Superior temporal gyrus (tissue), 1 donor: ENCODE data around the gene LRRTM3.
A peak's percentile ranks its signal among the peaks of the same experiment; 100 is the strongest.

ENCODE experiments used
- DNase-seq: peaks from one replicate; pipeline ENCODE4 v3.0.0-alpha.2; 2016; ENCODE audit errors: extremely low spot score

The LRRTM3 gene

DNA sequence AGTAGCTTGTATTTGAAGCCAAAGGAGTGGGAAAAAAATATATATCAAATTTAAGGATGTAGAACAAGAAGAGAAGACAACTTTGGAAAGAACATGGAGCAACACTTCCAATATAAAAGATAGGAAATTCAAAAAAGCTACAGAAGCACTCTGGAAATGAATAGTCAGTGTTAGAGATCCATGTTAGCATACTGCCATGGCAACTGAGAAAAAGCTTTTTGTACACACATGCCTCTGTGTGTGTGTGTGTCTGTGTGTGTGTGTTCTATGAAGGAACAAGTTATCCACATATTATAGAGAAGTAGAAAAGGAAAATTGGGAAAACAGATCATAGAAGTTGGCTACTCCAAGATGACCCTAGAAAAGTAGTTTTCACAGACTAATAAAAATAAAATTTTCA is 96.3 kb downstream of the LRRTM3 start:
- DNase-seq = no peak

GRCh38 chr10:67033878-67034277 is 108.0 kb downstream of the LRRTM3 start:
- DNase-seq = no peak

DNA sequence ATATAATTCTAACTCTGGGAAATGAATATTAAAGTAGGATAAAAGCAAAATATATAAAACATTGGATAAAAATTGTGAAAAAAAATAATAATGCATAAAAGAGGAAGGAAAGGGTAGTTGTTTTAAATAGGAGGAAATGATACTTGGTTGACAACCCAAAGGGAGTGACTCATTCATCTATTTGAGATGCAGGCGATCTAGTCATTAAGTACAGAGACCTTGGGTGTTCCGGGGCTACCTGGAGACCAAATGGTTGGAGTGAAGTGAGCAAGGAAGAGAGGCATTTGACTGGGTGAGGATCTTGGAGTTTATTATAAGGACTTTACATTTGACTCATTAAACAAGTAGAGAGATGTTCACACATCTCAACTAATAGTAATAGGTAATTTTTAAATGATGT is 111.0 kb downstream of the LRRTM3 start:
- DNase-seq = no peak

DNA sequence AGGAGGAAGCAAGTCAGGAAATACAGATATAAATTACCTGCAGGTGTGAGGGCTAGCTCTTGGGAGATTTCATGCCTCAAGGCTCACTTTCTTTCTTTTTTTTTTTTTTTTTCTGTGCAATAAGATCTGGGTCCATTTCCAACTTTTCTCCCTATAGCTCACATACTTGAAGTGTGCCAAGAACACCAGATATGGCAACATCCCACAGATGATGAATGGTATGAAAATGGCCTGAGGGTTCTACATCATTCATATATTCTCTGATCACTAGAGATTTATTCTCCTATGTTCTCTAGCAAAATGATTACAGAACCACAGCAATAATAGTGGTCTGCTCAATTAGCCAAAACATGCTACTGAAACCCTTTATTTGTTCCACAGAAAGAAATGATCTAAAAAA is 117.2 kb downstream of the LRRTM3 start:
- peak; percentile 54 for DNase-seq

- DNase-seq = no peak
Observed at GRCh38 chr10:67045404-67045803, 119.6 kb downstream of the LRRTM3 start.

DNA sequence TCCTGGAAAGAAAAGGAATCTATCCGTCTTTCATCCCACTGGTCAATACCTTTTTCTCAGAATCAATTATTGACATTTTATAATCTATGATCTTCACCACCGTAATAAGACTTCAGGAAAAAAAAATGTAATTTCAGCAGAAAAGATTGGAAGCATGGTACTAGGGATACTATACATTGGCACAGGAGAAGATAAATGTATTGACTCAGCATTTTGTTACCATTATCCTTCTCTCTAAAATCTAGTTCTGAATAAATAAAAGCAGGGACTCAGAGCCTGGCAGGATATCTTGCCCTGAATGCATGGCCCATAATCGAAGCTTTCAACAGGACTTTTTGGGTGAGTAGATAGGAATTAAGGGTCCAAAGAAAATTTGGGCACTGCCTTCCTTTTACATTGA is 120.7 kb downstream of the LRRTM3 start:
- no peak for DNase-seq

DNA sequence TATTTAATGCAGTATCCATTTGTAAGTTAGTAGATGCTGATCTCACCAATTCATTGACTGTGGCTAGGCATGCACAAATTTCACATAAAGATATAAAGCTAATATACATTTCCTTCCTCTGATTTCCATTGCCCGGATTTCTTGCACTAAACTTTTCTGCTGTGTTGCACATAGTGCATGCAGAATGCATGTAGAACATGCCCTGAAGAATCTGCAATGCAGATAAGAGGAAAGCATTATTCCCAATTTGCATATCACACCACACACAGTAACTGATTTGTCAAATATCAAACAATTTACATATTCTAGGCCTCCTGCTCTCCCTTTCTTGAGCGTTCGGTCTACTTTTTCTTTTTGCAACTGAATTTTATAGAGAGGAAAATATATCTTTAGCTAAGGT is 124.2 kb downstream of the LRRTM3 start:
- no peak for DNase-seq

DNA sequence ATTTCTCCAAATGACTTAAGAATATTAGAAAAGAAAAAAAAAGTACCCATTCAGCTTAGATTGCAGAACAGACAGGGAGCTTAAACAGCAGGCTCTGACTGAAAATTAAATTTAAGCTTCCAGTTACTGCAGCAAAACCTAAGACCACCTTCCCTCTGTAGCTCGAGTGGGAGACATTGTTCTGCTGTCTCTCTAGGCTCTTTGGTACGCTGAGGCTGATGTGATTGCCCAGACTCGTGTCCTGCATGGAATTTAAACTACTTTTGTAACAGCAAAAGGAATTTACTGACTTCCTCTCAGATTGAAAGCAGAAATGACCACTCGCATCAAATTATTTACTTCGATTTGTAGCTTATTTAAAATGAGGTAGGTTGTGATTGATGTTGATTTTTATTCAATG is 124.6 kb downstream of the LRRTM3 start:
- peak; percentile 58 for DNase-seq

- DNase-seq = no peak
Observed at GRCh38 chr10:67072654-67073053, 146.8 kb downstream of the LRRTM3 start.

- DNase-seq = no peak
Observed at GRCh38 chr10:67075491-67075971, 149.7 kb downstream of the LRRTM3 start.

- DNase-seq = no peak
Observed at GRCh38 chr10:67076144-67076543, 150.3 kb downstream of the LRRTM3 start.

DNA sequence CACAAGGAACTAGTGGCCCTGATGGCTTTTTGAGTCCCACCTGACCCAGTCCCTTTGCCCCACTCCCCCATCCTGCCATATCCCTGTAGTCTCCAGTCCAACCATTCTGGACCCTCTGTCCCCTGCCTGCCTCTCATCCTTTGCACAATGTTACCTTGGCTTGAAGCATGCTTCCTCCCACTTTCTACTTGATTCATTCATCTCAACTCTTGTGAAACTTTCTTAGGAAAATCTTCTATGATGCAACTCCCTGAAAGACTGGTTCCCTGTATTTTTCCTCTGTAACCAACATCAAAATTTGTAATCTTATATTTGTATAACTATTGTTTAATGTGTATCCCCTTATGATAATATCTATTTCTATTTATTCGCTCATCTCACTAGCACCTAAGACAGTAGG is 151.5 kb downstream of the LRRTM3 start:
- no peak for DNase-seq

- no peak for DNase-seq
Observed at GRCh38 chr10:67079126-67079525, 153.3 kb downstream of the LRRTM3 start.

DNA sequence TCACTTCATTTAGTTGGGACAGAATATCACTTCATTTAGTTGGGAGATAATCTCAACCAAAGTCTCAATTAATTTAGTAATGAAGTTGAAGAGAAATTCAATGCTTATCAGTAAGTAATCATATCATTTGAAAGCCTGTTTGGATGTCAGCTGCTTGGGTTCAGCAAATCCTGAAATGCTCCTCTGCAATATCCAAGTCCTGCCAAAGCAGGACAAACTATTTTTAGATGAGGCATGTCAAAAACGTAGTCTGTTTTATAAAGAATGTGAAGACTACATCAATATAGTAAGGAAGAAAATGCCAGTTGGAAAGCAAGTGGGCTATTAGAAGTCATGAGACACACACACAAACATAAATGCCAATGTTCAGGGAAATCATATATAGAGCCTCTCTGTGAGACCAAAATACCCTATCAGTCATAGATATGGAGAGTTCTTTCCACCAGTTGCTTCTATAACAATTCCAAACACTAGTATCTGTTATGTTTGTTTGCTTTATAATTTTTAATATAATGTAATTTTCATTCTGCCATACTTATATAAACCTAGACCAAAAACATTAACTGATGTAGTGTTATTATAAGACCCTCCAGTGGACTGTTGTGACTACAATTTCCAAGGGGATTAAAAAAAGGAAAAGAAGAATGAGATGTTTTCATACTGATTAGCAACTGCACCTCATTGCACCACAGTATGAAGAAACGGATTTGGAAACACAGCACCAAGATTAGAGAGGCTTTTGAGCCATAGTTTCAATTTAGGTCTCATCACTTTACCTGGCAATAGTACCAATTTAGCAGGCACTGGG is 160.7 kb downstream of the LRRTM3 start:
- DNase-seq = no peak

DNA sequence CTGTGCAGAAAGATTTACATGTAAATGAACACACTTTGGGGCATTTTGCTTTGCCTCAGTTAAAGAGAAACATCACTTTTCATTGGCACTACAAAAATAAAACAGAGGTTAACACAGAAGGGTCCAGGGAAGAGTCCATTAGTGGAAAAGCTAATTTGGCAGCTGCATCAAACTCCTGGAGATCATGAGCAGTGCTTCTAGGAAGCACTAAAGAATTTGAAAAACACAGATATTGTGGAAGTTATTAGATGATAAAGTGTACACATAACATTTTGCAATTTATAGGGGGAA is 161.2 kb downstream of the LRRTM3 start:
- no peak for DNase-seq

DNA sequence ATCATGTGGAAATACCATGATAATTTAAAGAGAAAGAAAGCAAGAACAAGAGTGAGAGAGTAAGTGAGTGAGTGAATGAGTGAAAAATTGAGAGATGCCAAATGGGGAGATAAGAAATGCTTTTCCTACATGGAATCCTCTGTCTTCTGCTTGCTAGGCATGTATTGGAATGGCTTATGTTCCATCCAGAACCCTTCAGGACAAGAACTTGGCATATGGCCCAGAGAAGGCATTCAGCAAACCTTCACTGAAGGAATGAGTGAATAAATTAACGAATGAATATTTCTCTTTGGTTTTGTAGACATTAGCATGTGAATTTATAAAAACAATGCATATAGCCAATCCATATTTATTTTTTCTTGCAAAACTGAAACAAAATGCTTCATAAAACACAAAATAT is 162.2 kb downstream of the LRRTM3 start:
- DNase-seq = no peak

- DNase-seq = no peak
Observed at GRCh38 chr10:67095531-67095930, 169.7 kb downstream of the LRRTM3 start.

- no peak for DNase-seq
Observed at GRCh38 chr10:67098461-67098860, 172.6 kb downstream of the LRRTM3 start.

- no peak for DNase-seq
Observed at GRCh38 chr10:67100951-67101350, 175.1 kb downstream of the LRRTM3 start.

- DNase-seq = no peak
Observed at GRCh38 chr10:67107670-67108069, 181.8 kb downstream of the LRRTM3 start.

GRCh38 chr10:67110286-67110685 is 184.4 kb downstream of the LRRTM3 start:
- no peak for DNase-seq

DNA sequence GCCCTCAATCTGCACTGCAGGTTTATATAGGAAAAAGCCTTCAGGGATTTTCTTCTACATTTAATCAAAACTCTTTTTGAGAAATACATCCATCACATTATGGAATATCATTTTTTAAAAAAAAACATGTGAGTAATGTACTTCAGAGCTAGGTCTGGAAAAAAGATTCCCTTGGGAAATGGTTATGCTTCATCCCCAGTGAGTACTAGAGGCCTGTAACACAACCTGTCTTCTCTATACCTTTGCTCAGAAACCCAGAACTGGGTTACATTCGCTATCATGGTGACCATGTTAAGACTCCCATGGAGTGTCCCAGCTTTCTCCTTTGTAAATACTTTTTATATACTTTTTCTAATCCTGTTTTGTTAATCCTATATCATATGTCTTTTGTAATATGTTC is 186.9 kb downstream of the LRRTM3 start:
- DNase-seq = no peak

GRCh38 chr10:67114945-67115344 is 189.1 kb downstream of the LRRTM3 start:
- DNase-seq = no peak

- no peak for DNase-seq
Observed at GRCh38 chr10:67115972-67116371, 190.1 kb downstream of the LRRTM3 start.
